Naive thymus-derived CD8-positive, alpha-beta T cell (primary cell): ENCODE measurements around the gene NME4. TPM values are rescaled to one million over a fixed set of nuclear protein-coding genes. Genes with fewer than 3 reads are reported as not detected.
"Not testable (repeated sequence)": the region's sequence is repeated elsewhere in the genome, so short reads cannot be mapped to it uniquely, and the experiment has no call there.

Experiments used
- ATAC-seq, 2 donors: fragments of 150-1000 bp; cut with Tn5 transposase in 1 of 2; sonication (Bioruptor Pico), chemical (Tn5 transposase) in 1 of 2; 1 replicate in 1 of 2; 2 replicates in 1 of 2; pipeline ENCODE4 v1.10.0; 2021; ENCODE audit warnings: mild to moderate bottlenecking in 2 of 2, moderate library complexity in 2 of 2
- POLR2A ChIA-PET: fragments of 350-600 bp; sonication (Branson Sonifier 250); formaldehyde crosslinking; loops from one replicate; lab custom pipeline; 2021; ENCODE audit warnings: antibody characterized with exemption; lab: Charles Lee
- DNase-seq, 10 donors: peaks; one replicate each; pipeline versions ENCODE4 v3.0.0 to v3.0.0-alpha.2; 2020 to 2022
- H3K27ac Mint-ChIP-seq, 10 donors: one replicate each; pipeline ENCODE4 v1.8.0; 2020 to 2022; ENCODE audit warnings: mild to moderate bottlenecking in 10 of 10, mixed read lengths in 10 of 10, moderate library complexity in 4 of 10, inconsistent platforms in 1 of 10
- H3K27me3 Mint-ChIP-seq, 5 donors: one replicate each; pipeline ENCODE4 v1.8.0; 2021 to 2022; ENCODE audit warnings: mixed read lengths in 5 of 5
- H3K36me3 Mint-ChIP-seq, 3 donors: one replicate each; pipeline ENCODE4 v1.8.0; 2020 to 2022; ENCODE audit warnings: mixed read lengths in 3 of 3, mild to moderate bottlenecking in 2 of 3, inconsistent platforms in 1 of 3
- H3K4me1 Mint-ChIP-seq, 4 donors: one replicate each; pipeline ENCODE4 v1.8.0; 2021 to 2022; ENCODE audit warnings: mixed read lengths in 4 of 4
- H3K4me3 Mint-ChIP-seq, 10 donors: one replicate each; pipeline ENCODE4 v1.8.0; 2020 to 2022; ENCODE audit warnings: mild to moderate bottlenecking in 10 of 10, mixed read lengths in 10 of 10, moderate library complexity in 6 of 10, inconsistent platforms in 1 of 10
- H3K9me3 Mint-ChIP-seq, 9 donors: one replicate each; pipeline ENCODE4 v1.8.0; 2020 to 2022; ENCODE audit warnings: mixed read lengths in 9 of 9, mild to moderate bottlenecking in 3 of 9, inconsistent platforms in 1 of 9, moderate library complexity in 1 of 9
- polyA plus RNA-seq, 3 donors: library from polyadenylated mRNA; unstranded; fragments of 300-500 nt; fragmentation: Illumina TruSeq; gene quantifications; one replicate each; pipeline ENCODE4 v1.2.3, GENCODE V29; 2021
- total RNA-seq, 8 experiments: library from RNA in 2 of 8; stranded (reverse) in 2 of 8; gene quantifications; one replicate each; pipeline ENCODE4 v1.2.3 and lab custom pipeline; 2021 to 2026

Gene NME4
- total RNA-seq = 10 to 100 TPM; 29.7 to 33.2 TPM
- 10 to 100 TPM; 38.9 to 61.9 (median 60.7) TPM for polyA plus RNA-seq
- total RNA-seq (lab: John Stamatoyannopoulos, UW) = 12.1 to 20.4 (median 14.5) reads per million in 6 experiments

DNA sequence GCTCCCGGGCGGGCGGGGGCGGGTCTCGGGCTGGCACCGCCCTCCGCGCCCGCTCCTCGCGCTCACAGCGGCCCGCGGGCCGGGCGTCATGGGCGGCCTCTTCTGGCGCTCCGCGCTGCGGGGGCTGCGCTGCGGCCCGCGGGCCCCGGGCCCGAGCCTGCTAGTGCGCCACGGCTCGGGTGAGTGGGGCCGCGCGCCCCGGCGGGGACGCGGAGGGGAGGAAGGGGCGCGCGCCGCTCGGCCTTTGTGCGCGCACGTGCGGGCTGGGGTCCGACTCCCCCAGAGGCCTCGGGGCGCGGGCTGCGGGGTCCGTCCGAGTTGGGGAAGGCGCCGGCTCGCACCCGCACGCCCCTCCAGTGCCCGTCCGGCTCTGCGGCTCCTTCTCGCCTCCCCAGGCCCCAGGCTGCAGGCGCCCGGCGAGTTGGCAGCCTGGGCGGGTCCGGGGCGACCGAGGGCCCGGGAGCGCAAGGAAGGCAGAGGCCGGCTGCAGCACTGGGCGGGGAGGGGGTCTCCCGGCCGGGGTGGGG lies at the start of gene NME4:
Gene NME4, plus strand, starts transcription at position 65 of the 527 bp plus-strand sequence. Its CDS starts 24 bp downstream, at position 89.
- POLR2A ChIA-PET = interaction anchor here (1.8 to 5.6 kb wide), 2 partner anchors 14 to 15 kb away, joined by 6 to 72 read pairs; partner anchors contain the start of gene PGAP6
- DNase-seq = peak in 3 of 10 donors; percentile 34 to 44 (median 38)
- peak; percentile 11 to 26 for ATAC-seq
- Mint-ChIP-seq H3K36me3 (no peaks in the 10 kb centered on the region), H3K4me1 (peaks cover 10 to 32% (median 29%) of the 10 kb centered on the region in 4 donors), H3K27ac (peak within 1 kb of the TSS; percentile 76 to 95 (median 88)), H3K27me3 (no peaks in the 10 kb centered on the region), H3K9me3 (peaks cover 0 to under 1% (median 0%) of the 10 kb centered on the region in 9 donors), H3K4me3 (peak within 1 kb of the TSS; percentile 80 to 92 (median 88))

DNA sequence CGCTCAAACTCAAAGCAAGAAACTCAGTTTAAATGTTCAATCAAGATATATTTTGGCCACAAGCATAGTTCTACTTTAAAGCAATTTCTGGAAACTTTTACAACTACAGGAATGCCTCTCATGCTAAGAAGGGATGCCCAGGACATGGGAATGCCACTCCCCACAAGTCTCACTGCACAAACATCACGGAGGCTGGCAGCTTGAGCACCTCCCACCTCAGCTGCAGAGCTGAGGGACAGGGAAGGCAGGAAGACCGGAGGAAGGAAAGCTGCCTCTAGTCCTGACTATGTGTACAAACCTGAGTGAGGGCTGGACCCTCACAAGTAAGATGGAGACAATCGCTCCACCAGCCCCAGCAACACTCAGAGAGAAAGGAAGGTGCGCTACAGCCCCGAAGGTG lies 49.8 kb upstream of the NME4 start:
- H3K27ac Mint-ChIP-seq = peak overlapping the region in 6 of 10 donors; percentile 4 to 92 (median 50)
- H3K9me3 Mint-ChIP-seq = no peaks in the 10 kb centered on the region
- DNase-seq (no peak), ATAC-seq (no peak)
- peak overlapping the region in 3 of 10 donors; percentile 4 to 59 (median 39) for H3K4me3 Mint-ChIP-seq
- POLR2A ChIA-PET = interaction anchor here (0.6 to 1.0 kb wide), 2 partner anchors 23 to 1126 kb away, joined by 4 read pairs; no protein-coding TSS in a partner anchor
- no peaks in the 10 kb centered on the region for H3K27me3 Mint-ChIP-seq
- H3K36me3 Mint-ChIP-seq = peaks cover 0 to 67% (median 7%) of the 10 kb centered on the region in 3 donors
- peaks cover 37 to 87% (median 77%) of the 10 kb centered on the region in 4 donors for H3K4me1 Mint-ChIP-seq

DNA sequence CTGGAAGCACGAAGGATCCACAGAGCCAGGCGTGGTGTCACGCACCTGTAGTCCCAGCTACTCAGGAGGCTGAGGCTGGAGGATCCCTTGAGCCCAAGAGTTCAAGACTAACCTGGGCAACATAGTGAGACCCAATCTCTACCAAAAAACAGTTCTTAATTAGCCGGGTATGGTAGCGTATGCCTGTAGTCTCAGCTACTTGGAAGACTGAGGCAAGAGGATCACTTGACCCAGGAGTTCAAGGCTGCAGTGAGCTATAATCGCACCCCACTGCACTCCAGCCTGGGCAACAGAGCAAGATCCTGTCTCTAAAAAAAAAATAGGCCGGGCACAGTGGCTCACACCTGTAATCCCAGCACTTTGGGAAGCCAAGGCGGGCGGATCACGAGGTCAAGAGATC lies 48.5 kb upstream of the NME4 start:
- not testable (repeated sequence) for H3K27me3 Mint-ChIP-seq, DNase-seq, H3K9me3 Mint-ChIP-seq, ATAC-seq
- Mint-ChIP-seq H3K27ac (peak overlapping the region in 1 of 10 donors; percentile 65), H3K4me3 (peak overlapping the region in 4 of 10 donors; percentile 6 to 58 (median 40)), H3K4me1 (peaks cover 28 to 75% (median 65%) of the 10 kb centered on the region in 4 donors), H3K36me3 (peaks cover 0 to 57% (median 7%) of the 10 kb centered on the region in 3 donors)
- POLR2A ChIA-PET = interaction anchor here (0.7 to 1.1 kb wide), 4 partner anchors 24 to 113 kb away, joined by 3 to 5 read pairs (median 4); partner anchors contain the start of gene PGAP6

DNA sequence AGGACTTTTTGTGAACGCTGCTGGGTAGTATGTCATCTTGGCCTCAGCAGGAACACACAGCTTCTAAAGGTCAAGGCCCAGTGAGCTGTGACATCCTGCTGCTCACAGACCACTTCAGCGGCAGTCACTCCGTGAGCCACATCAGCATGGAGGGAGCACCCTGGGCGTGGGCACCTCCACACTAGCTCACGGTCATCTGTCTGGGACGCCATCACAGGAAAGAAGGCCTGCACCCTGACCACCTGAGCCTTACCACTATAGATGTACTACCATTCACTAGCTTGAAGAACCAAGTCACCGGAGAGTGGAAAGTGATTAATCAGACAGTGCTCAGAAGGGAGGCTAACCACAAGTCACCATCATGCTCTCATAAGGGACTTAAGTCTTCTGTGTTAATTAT lies 47.8 kb upstream of the NME4 start:
- POLR2A ChIA-PET = interaction anchor here (0.5 to 1.1 kb wide), 4 partner anchors 33 to 253 kb away, joined by 3 to 5 read pairs (median 4); partner anchors contain the start of gene PGAP6

DNA sequence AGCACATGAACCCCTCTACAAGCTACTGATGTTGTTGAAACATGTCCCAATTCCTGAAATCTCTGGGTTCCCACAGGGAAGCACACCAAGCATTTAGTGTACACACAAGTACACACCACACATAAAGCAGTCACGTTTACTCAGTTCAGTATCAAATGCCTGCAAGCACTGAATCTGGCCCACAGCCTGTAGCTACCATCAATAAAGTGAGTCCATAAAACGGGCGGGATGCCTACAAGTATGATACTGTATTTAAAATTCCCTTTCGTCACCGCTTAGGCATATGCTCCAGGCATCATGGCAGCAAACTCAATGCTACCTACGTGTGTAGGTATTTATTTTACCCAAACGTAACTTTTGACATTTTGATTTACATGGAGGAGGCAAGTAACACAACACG lies 46.8 kb upstream of the NME4 start:
- Mint-ChIP-seq H3K27me3 (no peaks in the 10 kb centered on the region), H3K36me3 (peaks cover 0 to 39% (median 5%) of the 10 kb centered on the region in 3 donors), H3K9me3 (no peaks in the 10 kb centered on the region), H3K27ac (peak overlapping the region in 4 of 10 donors; percentile 35 to 65 (median 56)), H3K4me1 (peaks cover 30 to 75% (median 68%) of the 10 kb centered on the region in 4 donors), H3K4me3 (peak overlapping the region; percentile 3 to 95 (median 74))
- DNase-seq (no peak), ATAC-seq (no peak)
- POLR2A ChIA-PET = interaction anchor here (1.1 to 3.2 kb wide), 3 partner anchors 9 to 116 kb away, joined by 3 to 23 read pairs (median 3); partner anchors contain the start of gene FAM234A

More for the DNA sequence above, 47.8 kb upstream of the NME4 start:
- peak overlapping the region in 5 of 10 donors; percentile 36 to 63 (median 46) for H3K4me3 Mint-ChIP-seq
- ATAC-seq = no peak
- no peaks in the 10 kb centered on the region for H3K9me3 Mint-ChIP-seq
- peaks cover 30 to 77% (median 68%) of the 10 kb centered on the region in 4 donors for H3K4me1 Mint-ChIP-seq
- no peaks in the 10 kb centered on the region for H3K27me3 Mint-ChIP-seq
- H3K27ac Mint-ChIP-seq = peak overlapping the region in 4 of 10 donors; percentile 15 to 82 (median 67)
- DNase-seq = no peak
- peaks cover 0 to 49% (median 7%) of the 10 kb centered on the region in 3 donors for H3K36me3 Mint-ChIP-seq

DNA sequence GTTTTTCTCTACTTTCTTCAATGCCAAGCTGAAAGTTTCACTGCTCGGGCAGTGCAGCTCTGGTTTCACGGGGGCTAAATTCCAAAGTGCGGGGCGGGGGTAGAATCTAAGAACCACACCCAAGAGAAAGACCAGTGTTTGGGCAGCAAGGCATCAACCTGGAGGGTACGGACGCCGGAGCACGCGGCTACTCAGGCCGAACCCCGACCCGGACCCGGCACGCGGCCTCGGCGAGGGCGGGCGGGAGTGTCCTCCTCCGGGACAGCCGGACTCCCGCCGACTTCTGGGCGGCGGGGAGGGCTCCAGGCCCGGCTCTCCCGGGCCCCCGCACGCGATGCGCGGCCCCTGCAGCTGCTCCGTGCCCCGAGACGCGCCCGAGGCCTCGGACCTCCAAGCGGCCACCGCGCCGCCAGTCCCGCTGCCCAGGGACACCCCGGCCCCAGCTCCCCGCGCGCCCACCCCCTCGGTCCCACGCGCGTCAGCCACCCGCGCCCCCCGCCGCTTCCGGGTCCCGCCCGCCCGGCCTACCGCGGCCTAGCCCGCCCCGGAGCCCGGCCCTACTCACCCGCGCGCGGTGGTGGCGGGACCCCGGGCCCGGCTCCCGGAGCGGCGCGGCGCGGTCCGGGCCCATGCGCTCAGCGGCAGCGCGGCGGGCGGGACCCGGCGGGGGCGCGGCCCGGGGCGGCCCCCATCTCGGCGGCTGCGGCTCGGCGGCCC lies 45.0 kb upstream of the NME4 start:
- Mint-ChIP-seq H3K9me3 (no peaks in the 10 kb centered on the region), H3K27ac (peak overlapping the region in 9 of 10 donors; percentile 74 to 97 (median 95)), H3K27me3 (no peaks in the 10 kb centered on the region), H3K4me1 (peaks cover 27 to 73% (median 61%) of the 10 kb centered on the region in 4 donors), H3K36me3 (peaks cover 0 to 23% (median 2%) of the 10 kb centered on the region in 3 donors), H3K4me3 (peak overlapping the region; percentile 81 to 98 (median 92))
- POLR2A ChIA-PET = interaction anchor here (0.6 to 4.8 kb wide), 19 partner anchors 9 to 213 kb away, joined by 3 to 24 read pairs (median 4); partner anchors contain the start of genes DECR2, FAM234A, LUC7L and MRPL28
- ATAC-seq = peak; percentile 30 to 47
- DNase-seq = peak in 4 of 10 donors; percentile 23 to 68 (median 38)

DNA sequence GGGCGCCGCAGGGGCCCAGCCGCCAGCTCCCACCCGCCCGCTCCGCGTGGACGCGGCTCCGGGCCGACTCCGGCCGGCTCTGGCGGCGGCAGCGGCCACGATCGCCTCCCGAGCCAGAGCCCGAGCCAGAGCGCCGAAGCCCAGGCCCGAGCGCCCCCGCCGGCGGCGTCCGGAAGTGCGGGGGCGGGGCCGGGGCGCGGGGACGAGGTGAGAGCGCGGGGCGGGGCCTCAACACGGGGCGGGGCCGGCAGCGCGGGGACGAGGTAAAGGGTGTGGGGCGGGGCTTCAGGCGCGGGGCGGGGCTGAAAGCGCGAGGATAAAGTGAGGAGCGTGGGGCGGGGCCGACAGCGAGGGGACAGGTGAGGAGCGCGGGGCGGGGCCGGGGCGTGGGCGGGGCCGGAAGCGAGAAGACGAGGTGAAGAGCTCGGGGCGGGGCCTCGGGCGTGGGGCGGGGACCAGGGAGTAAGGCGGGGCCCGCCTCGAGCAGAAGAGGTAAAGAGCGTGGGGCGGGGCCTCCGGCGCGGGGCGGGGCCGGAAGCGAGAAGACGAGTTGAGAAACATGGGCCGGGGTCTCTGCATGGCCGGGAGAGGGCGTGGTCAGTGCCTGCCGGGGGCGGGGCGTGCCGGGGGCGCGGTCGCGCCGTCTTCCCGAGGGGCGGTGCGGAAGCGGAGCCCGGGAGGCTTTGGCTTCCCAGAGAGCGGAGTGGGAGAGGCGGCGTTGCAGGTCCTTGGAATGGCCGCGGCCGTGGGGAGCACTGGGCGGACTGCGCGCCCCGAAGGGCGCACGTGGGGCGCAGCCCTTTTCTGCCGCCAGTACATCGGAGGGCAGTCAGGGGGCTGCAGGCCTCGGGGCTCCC lies 44.2 kb upstream of the NME4 start, which contains the start of gene AXIN1:
Gene AXIN1, minus strand, starts transcription at position 177 of the 857 bp plus-strand sequence. CDS start 5,698 bp downstream, outside the sequence.
- H3K9me3 Mint-ChIP-seq = no peaks in the 10 kb centered on the region
- H3K36me3 Mint-ChIP-seq = peaks cover 0 to 15% (median 0%) of the 10 kb centered on the region in 3 donors
- peak; percentile 69 to 78 for ATAC-seq

DNA sequence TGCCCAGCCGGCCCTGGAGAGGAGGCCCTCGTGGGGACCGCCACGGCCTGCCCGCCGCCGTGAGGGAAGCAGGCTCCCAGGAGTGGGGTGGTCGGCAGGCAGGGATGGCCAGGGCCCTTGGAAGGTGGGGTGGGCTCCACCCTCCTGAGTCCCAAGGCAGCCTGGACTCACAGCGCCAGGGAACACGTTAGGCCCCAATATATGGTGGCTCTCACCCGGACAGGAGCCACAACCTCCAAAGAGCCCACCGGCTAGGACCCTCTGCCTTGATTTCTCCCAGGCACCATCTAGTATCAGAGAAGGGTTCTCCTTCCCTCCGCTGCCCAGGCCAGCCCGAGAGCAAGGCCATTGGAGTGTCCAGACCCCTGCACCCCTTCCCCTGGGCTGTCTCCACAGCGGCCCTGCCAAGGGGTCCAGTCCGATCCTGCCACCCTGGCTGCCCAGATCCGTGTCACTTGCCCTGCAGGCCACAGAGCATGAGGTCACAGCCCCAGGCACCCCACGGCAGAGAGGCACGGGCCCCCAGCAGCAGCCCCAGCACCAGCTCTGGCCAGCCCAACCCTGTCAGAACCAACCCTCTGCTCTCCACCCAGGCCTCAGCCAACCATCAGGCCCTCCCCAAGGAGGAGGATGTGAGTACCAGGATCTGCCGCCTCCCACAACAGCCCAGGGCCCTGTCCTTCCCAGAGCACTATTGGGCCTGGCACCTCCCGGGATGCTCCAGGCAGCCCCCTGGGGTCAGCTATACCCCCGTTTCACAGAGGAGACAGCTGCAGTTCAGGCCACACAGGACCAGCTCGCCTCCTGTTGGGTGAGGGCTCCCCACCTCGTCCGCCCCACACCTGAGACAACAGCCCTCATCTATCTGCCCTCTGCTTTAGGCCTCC lies 43.4 kb upstream of the NME4 start:
- Mint-ChIP-seq H3K4me3 (peak overlapping the region; percentile 74 to 90 (median 82)), H3K36me3 (peaks cover 0 to 15% (median 0%) of the 10 kb centered on the region in 3 donors), H3K4me1 (peaks cover 17 to 66% (median 47%) of the 10 kb centered on the region in 4 donors), H3K27ac (peak overlapping the region; percentile 80 to 96 (median 92)), H3K9me3 (no peaks in the 10 kb centered on the region), H3K27me3 (no peaks in the 10 kb centered on the region)
- POLR2A ChIA-PET = interaction anchor here (0.8 to 4.8 kb wide), 17 partner anchors 13 to 1067 kb away, joined by 3 to 24 read pairs (median 6); partner anchors contain the start of genes DECR2, FAM234A, LUC7L and MRPL28
- ATAC-seq (no peak), DNase-seq (peak in 4 of 10 donors; percentile 12 to 67 (median 28))

More for the DNA sequence above, 44.2 kb upstream of the NME4 start, which contains the start of gene AXIN1:
- peaks cover 20 to 71% (median 55%) of the 10 kb centered on the region in 4 donors for H3K4me1 Mint-ChIP-seq
- H3K4me3 Mint-ChIP-seq = peak within 1 kb of the TSS; percentile 81 to 98 (median 92)
- POLR2A ChIA-PET = interaction anchor here (0.6 to 4.8 kb wide), 16 partner anchors 10 to 1068 kb away, joined by 3 to 24 read pairs (median 4); partner anchors contain the start of genes DECR2, FAM234A, LUC7L and MRPL28
- DNase-seq = peak; percentile 94 to 100 (median 100)
- no peaks in the 10 kb centered on the region for H3K27me3 Mint-ChIP-seq
- H3K27ac Mint-ChIP-seq = peak within 1 kb of the TSS in 9 of 10 donors; percentile 85 to 97 (median 96)

DNA sequence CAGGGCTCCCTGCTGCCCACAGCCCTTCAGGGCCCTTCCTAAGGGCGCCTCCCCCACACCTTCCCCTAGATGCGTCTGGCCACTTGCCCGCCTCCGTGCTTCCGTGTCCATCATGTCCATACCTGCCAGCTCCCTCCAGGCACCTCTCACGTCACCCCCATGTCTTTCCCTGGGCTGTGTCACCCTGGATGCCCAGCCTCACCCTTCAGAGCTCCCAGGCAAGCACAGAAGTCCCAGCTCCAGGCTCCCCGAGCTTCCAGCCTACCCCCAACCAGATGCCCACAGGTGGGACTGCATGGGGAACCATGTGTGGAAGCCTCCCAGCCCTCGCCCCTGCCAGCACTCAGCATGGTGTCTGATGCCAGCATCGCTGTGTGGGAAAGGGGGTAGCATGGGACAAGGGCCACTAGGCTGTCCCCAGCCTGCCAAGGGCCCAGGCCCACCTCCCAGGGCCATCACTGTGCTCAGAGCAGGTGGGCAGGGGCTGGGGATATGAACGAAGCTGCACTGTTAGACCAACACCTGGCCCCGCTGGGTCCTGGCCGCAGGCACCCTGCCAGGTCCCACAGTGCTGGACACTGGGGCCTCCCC lies 42.6 kb upstream of the NME4 start:
- DNase-seq (peak in 1 of 10 donors; percentile 19), ATAC-seq (no peak)
- Mint-ChIP-seq H3K9me3 (no peaks in the 10 kb centered on the region), H3K4me1 (peaks cover 14 to 60% (median 42%) of the 10 kb centered on the region in 4 donors), H3K36me3 (peaks cover 0 to 15% (median 0%) of the 10 kb centered on the region in 3 donors), H3K4me3 (peak overlapping the region; percentile 74 to 90 (median 82)), H3K27me3 (no peaks in the 10 kb centered on the region), H3K27ac (peak overlapping the region; percentile 83 to 96 (median 94))
- POLR2A ChIA-PET = interaction anchor here (0.8 to 4.8 kb wide), 11 partner anchors 13 to 173 kb away, joined by 3 to 24 read pairs (median 6); partner anchors contain the start of genes DECR2, FAM234A, MRPL28 and PGAP6
